Loucy (cell line): ENCODE data around the gene KRTAP4-6.

Source experiments
- H2AFZ ChIP-seq: fragments of 200-600 bp; sonication (generic); 2 replicates; pipeline ENCODE4 v1.6.0; 2016; ENCODE audit warnings: antibody characterized with exemption, mild to moderate bottlenecking, low read length, moderate library complexity
- H3F3A ChIP-seq: fragments of 200-600 bp; 2 replicates; pipeline ENCODE4 v1.6.0; 2016; ENCODE audit warnings: antibody characterized with exemption, low read depth, mild to moderate bottlenecking
- H3K27me3 ChIP-seq: fragments of 200-600 bp; sonication (generic); 2 replicates; pipeline ENCODE4 v1.6.1; 2014; ENCODE audit warnings: low read length, mild to moderate bottlenecking; ENCODE audit not compliant: insufficient read depth, poor library complexity, severe bottlenecking
- H3K36me3 ChIP-seq: fragments of 200-600 bp; sonication (generic); 2 replicates; pipeline ENCODE4 v1.6.1; 2016; ENCODE audit warnings: low read length; ENCODE audit not compliant: insufficient read depth
- H3K4me1 ChIP-seq: fragments of 200-600 bp; sonication (generic); 2 replicates; pipeline ENCODE4 v1.5.1; 2014; ENCODE audit warnings: low read length, mild to moderate bottlenecking; ENCODE audit not compliant: insufficient read depth, poor library complexity, severe bottlenecking
- H3K4me2 ChIP-seq: fragments of 200-600 bp; sonication (generic); 2 replicates; pipeline ENCODE4 v1.6.0; 2014; ENCODE audit warnings: antibody characterized with exemption, low read length, low read depth, mild to moderate bottlenecking; ENCODE audit not compliant: poor library complexity, severe bottlenecking
- H3K4me3 ChIP-seq: fragments of 200-600 bp; sonication (generic); 2 replicates; pipeline ENCODE4 v1.5.1; 2014; ENCODE audit warnings: low read length, mild to moderate bottlenecking, mixed read lengths; ENCODE audit not compliant: poor library complexity, severe bottlenecking
- H3K79me2 ChIP-seq: fragments of 200-600 bp; sonication (generic); 2 replicates; pipeline ENCODE4 v1.6.1; 2014; ENCODE audit warnings: low read length; ENCODE audit not compliant: insufficient read depth
- H3K9ac ChIP-seq: fragments of 200-600 bp; sonication (generic); 2 replicates; pipeline ENCODE4 v1.6.0; 2014; ENCODE audit warnings: mild to moderate bottlenecking, low read depth, low read length, moderate library complexity; ENCODE audit not compliant: poor library complexity, severe bottlenecking
- H3K9me2 ChIP-seq: fragments of 200-600 bp; sonication (generic); replicated peaks from 2 replicates; pipeline ENCODE4 v1.6.1; 2016; ENCODE audit warnings: low read depth, low read length, mixed read lengths
- H3K9me3 ChIP-seq: fragments of 200-600 bp; sonication (generic); 2 replicates; pipeline ENCODE4 v1.6.1; 2014; ENCODE audit warnings: mild to moderate bottlenecking, antibody characterized with exemption, low read length, low read depth; ENCODE audit not compliant: insufficient read depth
- H4K20me1 ChIP-seq: fragments of 200-600 bp; sonication (generic); 2 replicates; pipeline ENCODE4 v1.6.0; 2014; ENCODE audit warnings: antibody characterized with exemption, low read length, mild to moderate bottlenecking; ENCODE audit not compliant: insufficient read depth, poor library complexity, severe bottlenecking
- EZH2phosphoT487 ChIP-seq: fragments of 200-600 bp; IDR thresholded peaks from 2 replicates; pipeline ENCODE4 v1.6.1; 2018; ENCODE audit warnings: antibody characterized with exemption, mild to moderate bottlenecking, moderate library complexity, borderline replicate concordance
- TF ChIP-seq, protein P1 (sequence below): fragments of 200-600 bp; sonication (generic); conservative IDR thresholded peaks from 2 replicates; pipeline ENCODE4 v1.5.1; 2014; ENCODE audit warnings: mild to moderate bottlenecking, antibody characterized with exemption, low read length

Gene KRTAP4-6

GRCh38 chr17:41133880-41134735 lies 6.2 kb downstream of the KRTAP4-6 start:
- H3K9me2 ChIP-seq = no peaks in the 10 kb centered on the region
- no peak overlapping the region for H3K9ac ChIP-seq
- H3K36me3 ChIP-seq = no peaks in the 10 kb centered on the region
- H3K4me1 ChIP-seq = peaks cover 18% of the 10 kb centered on the region
- TF ChIP-seq EZH2phosphoT487 = no peak
- TF ChIP-seq, protein P1, sequence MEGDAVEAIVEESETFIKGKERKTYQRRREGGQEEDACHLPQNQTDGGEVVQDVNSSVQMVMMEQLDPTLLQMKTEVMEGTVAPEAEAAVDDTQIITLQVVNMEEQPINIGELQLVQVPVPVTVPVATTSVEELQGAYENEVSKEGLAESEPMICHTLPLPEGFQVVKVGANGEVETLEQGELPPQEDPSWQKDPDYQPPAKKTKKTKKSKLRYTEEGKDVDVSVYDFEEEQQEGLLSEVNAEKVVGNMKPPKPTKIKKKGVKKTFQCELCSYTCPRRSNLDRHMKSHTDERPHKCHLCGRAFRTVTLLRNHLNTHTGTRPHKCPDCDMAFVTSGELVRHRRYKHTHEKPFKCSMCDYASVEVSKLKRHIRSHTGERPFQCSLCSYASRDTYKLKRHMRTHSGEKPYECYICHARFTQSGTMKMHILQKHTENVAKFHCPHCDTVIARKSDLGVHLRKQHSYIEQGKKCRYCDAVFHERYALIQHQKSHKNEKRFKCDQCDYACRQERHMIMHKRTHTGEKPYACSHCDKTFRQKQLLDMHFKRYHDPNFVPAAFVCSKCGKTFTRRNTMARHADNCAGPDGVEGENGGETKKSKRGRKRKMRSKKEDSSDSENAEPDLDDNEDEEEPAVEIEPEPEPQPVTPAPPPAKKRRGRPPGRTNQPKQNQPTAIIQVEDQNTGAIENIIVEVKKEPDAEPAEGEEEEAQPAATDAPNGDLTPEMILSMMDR = no peak
- peak overlapping the region; percentile 80 for H2AFZ ChIP-seq
- H3K4me3 ChIP-seq = no peak overlapping the region
- H3K9me3 ChIP-seq = no peaks in the 10 kb centered on the region
- no peaks in the 10 kb centered on the region for H3F3A ChIP-seq
- no peaks in the 10 kb centered on the region for H4K20me1 ChIP-seq
- H3K4me2 ChIP-seq = peak overlapping the region; percentile 11
- H3K27me3 ChIP-seq = no peaks in the 10 kb centered on the region
- no peaks in the 10 kb centered on the region for H3K79me2 ChIP-seq

DNA sequence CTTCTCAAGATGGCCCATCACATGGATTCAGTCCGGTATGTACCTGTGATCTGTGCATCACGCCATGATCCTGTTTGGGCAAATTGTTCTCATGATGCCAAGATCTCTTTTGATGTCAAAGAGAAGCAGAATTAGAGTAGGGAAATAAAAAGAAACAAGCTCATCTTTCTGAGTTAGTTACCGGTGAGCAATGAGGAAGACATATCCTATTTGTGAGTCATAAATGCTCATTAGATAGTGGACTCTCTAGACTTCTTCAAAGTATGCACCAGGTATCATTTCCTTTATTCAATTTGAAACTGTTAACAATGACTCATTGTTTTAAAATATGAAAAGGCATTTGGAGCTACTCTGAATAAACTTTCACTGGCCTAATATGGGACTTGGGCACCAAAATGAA lies 8.4 kb downstream of the KRTAP4-6 start:
- H2AFZ ChIP-seq = no peak overlapping the region
- TF ChIP-seq, protein P1 = no peak
- no peak overlapping the region for H3K9ac ChIP-seq
- H3K4me1 ChIP-seq = peaks cover 18% of the 10 kb centered on the region
- no peaks in the 10 kb centered on the region for H3K9me2 ChIP-seq
- no peaks in the 10 kb centered on the region for H3K36me3 ChIP-seq
- H3K27me3 ChIP-seq = no peaks in the 10 kb centered on the region
- no peak overlapping the region for H3K4me2 ChIP-seq
- H3K4me3 ChIP-seq = no peak overlapping the region
- no peaks in the 10 kb centered on the region for H3K79me2 ChIP-seq
- no peaks in the 10 kb centered on the region for H3F3A ChIP-seq
- no peaks in the 10 kb centered on the region for H3K9me3 ChIP-seq
- H4K20me1 ChIP-seq = no peaks in the 10 kb centered on the region

- H3K36me3 ChIP-seq = no peaks in the 10 kb centered on the region
- H4K20me1 ChIP-seq = no peaks in the 10 kb centered on the region
- no peak for TF ChIP-seq EZH2phosphoT487
- TF ChIP-seq, protein P1 = no peak
- no peaks in the 10 kb centered on the region for H3K79me2 ChIP-seq
- no peak overlapping the region for H3K4me2 ChIP-seq
- H3K9me3 ChIP-seq = no peaks in the 10 kb centered on the region
- no peak overlapping the region for H3K9ac ChIP-seq
- peaks cover 38% of the 10 kb centered on the region for H3K4me1 ChIP-seq
- H3K4me3 ChIP-seq = no peak overlapping the region
- no peaks in the 10 kb centered on the region; the same call in 1 of the 2 replicates for H3F3A ChIP-seq
- H3K27me3 ChIP-seq = no peaks in the 10 kb centered on the region
- no peak overlapping the region for H2AFZ ChIP-seq
- no peaks in the 10 kb centered on the region for H3K9me2 ChIP-seq
Measured at GRCh38 chr17:41127371-41127770, 13.0 kb downstream of the KRTAP4-6 start.
